Measurements from ENCODE around the gene ITPKC. TPM values are rescaled to one million over a fixed set of nuclear protein-coding genes. Genes with fewer than 3 reads are reported as not detected.

Gene ITPKC
- total RNA-seq, 2 experiments from 2014 or later = 5.2 to 5.7 TPM

DNA sequence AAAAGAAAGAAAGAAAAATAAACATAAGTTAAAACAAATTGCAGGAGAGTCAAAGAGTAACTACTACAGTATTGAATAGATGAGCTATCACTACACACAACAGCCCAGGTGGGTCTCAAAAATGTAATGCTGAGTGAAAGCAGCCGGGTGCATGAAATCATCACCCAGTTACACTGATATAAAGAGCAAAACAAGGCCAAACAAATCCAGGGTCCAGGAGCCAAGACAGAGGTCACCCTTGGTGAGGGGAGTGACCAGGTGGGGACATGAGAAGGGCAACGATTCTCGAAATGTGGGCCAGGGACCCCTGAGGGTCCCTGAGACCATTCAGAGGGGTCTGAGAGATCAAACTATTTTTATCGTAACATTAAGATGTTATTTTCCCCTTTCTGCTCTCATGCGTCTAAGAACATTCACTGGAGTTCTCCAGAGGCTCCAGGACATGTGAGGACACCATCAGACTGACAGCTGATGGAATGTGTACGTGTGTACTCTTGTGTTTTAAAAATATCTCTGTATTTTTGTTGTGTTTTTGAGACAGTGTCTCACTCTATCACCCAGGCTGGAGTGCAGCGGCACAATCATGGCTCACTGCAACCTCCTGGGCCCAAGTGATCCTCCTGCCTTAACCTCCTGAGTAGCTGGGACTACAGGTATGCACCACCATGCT is 10.8 kb upstream of the ITPKC start:
- POLR2A ChIA-PET = no interaction called here
- CTCF ChIA-PET = no interaction called here

DNA sequence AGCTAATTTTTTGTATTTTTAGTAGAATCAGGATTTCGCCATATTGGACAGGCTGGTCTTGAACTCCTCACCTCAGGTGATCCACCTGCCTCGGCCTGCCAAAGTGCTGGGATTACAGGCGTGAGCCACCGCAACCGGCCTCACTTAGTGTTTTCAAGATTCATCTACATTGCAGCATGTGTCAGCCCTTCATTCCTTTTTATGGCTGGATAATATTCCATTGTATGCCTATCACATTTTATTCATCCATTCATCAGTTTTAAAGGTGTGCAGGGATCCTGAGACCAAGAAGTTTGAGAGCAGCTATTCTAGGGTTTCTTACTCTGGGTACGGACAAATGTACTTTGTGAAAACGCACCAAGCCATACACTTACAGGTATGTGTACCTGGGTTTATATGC is 9.3 kb upstream of the ITPKC start:
- ChIA-PET CTCF (interaction anchor here (1.2 kb wide), 1 partner anchor 44 kb away, joined by 3 read pairs; no protein-coding TSS in a partner anchor), POLR2A (no interaction called here)

DNA sequence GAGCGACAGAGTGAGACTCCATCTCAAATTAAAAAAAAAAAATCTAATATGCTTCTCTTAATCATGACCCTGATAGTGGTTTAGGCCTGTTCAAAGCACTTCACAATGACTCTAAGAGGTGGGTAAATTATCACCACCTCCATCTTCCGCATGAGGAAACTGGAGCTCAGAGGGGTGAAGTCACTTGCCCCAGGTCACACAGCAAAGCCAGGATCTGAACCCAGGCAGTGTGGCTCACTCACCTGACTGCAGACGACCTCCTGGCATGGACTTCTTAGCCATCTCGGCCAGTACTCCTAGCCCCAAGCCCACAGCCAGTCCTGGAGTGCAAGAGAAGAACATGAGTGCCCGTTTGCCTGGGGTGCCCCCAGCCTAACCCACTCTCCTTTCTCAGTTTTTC is 7.1 kb upstream of the ITPKC start:
- POLR2A ChIA-PET = no interaction called here
- CTCF ChIA-PET = no interaction called here

DNA sequence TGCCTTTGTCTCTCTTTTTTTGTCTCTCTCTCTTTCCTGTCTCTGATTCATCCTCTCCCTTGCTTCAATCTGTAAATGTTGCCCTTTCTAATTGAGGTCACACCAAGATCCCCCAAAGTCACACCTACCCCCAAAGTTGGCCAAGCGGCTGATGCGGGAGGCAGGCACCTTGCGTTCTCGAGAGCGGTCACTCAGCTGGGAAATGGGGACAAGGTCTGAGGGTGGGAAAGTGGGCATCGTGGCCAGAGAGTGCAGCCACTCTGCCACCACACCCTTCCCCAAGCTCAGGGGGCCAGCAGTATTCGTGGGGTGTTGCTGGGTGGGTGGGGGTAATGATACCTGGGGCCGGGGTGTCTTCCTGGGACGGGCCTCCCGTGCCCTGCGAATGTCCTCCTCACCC is 3.0 kb upstream of the ITPKC start:
- CTCF ChIA-PET = interaction anchor here (0.7 to 1.2 kb wide), 2 partner anchors 51 to 1850 kb away, joined by 4 read pairs; no protein-coding TSS in a partner anchor
- POLR2A ChIA-PET = interaction anchor here (0.6 kb wide), 1 partner anchor 16 kb away, joined by 3 read pairs; no protein-coding TSS in a partner anchor

DNA sequence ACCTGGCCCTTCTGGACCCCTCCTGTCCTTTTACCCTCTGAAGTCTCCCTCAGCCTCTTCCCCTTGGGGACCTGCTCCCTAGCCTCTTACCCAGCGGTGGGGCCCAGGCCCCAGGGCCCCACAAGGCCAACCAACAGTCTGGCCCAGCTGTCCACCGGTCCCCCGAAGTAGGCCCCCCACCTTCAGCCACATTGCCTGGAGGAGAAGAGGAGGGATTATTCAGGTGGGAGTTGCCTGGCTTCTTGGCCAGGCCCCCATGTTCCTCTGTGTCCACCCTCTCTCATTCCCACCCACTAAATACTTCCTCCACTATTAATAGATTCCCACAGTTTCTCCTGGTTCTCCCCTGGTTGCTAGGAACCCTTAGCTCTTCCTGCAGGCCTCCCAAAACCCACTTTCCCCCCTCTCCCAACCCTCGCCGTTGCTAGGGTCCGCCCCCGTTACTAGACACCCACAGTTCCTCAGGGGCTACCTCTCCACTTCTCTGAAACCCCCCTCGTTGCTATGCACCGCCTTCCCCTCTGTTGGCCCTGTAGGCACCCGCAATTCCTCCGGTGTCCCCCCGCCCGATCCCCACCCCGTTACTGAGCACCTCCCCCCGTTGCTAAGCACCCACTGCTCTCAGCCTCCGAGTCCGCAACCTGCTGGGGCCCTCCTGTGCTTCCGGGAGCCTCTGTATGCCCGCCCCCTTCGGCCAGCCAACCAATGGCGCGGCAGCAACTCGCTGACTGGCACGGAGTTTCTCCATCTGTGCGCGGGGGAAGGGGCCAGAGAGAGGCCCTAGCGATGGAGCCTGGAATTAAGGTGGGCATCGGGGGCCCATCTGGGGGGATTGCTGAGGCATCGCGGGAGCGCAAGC is 2.2 kb upstream of the ITPKC start:
- ChIA-PET POLR2A (no interaction called here), CTCF (interaction anchor here (0.7 kb wide), 1 partner anchor 1851 kb away, joined by 4 read pairs; no protein-coding TSS in a partner anchor)

DNA sequence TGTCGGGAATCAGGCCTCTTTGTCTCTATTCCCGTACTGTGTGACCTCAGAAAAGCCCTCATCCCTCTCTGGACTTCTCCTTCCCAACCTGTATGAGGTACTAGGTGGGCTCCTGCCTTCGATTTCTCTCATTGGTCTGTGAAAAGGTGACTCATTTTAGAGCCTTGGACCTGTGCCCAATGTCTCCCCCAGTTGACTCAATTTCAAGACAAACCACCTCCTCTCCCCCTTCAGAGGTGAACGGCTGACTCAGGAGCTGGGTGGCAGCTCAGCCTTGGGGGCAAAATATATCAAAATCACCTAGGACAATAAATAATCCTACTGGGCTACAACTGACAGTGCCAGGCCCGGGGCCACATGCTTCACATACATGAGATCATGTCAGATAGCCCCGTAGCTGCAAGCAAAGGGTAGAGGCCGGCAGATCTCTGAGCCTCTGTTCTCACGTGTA is 856 bp upstream of the ITPKC start:
- ChIA-PET CTCF (interaction anchor here (1.0 to 2.1 kb wide), 7 partner anchors 34 to 104 kb away, joined by 3 to 10 read pairs (median 4); partner anchors contain the start of genes ACTMAP and RAB4B), POLR2A (interaction anchor here (0.8 to 2.4 kb wide), 6 partner anchors 25 to 290 kb away, joined by 3 to 15 read pairs (median 4); partner anchors contain the start of genes ACTMAP, EGLN2, NUMBL and SNRPA)

DNA sequence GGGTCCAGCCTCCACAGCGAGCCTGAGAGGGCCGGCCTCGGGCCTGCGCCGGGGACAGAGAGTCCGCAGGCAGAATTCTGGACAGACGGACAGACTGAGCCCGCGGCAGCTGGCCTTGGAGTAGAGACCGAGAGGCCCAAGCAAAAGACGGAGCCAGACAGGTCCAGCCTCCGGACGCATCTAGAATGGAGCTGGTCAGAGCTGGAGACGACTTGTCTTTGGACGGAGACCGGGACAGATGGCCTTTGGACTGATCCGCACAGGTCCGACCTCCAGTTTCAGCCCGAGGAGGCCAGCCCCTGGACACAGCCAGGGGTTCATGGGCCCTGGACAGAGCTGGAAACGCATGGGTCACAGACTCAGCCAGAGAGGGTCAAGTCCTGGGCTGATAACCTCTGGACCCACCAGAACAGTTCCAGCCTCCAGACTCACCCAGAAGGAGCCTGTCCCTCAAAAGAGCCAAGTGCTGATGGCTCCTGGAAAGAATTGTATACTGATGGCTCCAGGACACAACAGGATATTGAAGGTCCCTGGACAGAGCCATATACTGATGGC is 490 bp downstream of the ITPKC start:
- CTCF ChIA-PET = interaction anchor here (1.0 to 2.1 kb wide), 6 partner anchors 35 to 102 kb away, joined by 3 to 10 read pairs (median 4); partner anchors contain the start of gene RAB4B
- POLR2A ChIA-PET = interaction anchor here (0.7 to 2.4 kb wide), 7 partner anchors 25 to 291 kb away, joined by 3 to 15 read pairs (median 4); partner anchors contain the start of genes ACTMAP and SNRPA

DNA sequence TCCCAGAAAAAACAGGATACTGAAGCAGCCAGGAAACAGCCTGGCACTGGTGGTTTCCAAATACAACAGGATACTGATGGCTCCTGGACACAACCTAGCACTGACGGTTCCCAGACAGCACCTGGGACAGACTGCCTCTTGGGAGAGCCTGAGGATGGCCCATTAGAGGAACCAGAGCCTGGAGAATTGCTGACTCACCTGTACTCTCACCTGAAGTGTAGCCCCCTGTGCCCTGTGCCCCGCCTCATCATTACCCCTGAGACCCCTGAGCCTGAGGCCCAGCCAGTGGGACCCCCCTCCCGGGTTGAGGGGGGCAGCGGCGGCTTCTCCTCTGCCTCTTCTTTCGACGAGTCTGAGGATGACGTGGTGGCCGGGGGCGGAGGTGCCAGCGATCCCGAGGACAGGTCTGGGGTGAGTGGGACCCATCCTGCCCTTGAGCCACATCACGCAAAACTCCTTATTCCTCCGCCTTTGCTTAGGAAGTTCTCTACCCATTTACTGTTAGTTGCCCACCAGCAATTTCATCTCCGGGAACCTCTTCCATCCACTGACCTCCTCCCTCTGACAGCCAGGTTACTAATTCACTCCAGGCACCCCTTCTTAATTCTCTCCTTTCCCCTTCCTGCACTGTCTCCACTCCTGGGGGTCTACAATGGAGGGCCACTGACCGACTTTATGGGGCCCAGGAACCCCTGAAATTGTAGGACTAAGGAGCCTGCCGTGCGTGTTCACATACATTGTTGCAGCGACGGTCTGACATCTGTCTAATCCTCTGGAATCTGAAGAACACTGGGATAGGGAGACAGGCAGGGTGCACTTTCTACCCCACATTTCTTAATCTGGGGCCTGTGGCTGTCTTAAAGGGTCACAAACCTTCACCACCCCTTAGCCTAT is 1.2 kb downstream of the ITPKC start:
- ChIA-PET CTCF (interaction anchor here (1.2 to 2.1 kb wide), 4 partner anchors 34 to 102 kb away, joined by 3 to 5 read pairs (median 4); partner anchors contain the start of gene RAB4B), POLR2A (interaction anchor here (1.1 to 2.4 kb wide), 3 partner anchors 25 to 35 kb away, joined by 3 to 15 read pairs (median 3); partner anchors contain the start of genes ACTMAP and SNRPA)

DNA sequence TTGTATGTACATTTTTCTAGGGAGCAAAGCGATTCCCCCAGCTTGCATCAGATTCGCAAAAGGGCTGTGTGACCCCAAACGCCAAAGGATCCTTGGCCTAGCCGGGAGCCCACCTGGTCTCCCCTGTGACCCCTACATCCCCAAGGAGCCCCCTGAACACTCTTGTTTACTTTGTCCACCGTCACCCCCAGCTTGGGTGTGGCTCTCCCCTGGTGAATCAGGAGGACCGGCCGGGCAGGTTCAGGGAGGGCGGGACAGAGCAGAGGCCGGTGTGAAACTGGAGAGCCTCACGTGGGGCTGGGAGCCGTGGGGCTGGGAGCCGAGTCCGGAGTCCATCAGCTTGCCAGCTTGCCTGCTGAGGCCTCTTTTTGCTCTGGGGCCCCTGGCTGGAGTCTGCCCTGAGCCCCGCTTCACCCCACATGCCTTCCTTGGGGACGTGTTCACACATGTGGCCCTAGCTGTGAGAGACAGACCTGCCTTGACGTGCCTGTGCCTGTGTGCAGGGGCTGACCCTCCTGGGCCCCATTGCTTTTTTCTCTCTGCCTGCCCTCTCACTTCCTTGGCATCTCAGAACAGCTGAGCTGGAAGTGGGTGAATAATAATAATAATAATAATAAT is 2.0 kb downstream of the ITPKC start:
- POLR2A ChIA-PET = no interaction called here
- CTCF ChIA-PET = interaction anchor here (1.2 kb wide), 1 partner anchor 84 kb away, joined by 3 read pairs; no protein-coding TSS in a partner anchor

DNA sequence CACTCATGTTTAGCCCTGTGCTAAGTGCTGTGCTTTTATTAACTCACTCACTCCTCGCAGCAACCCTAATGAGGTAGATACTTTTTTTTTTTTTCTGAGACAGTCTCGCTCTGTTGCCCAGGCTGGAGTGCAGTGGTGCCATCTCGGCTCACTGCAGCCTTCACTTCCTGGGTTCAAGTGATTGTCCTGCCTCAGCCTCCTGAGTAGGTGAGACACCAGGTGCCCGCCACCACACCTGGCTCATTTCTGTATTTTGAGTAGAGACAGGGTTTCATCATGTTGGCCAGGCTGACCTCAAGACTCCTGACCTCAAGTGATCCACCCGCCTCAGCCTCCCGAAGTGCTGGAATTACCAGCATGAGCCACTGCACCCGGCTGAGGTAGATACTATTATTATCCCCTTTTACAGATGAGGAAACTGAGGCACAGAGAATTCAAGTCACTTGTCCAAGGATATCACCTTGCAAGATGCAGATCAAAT is 2.5 kb downstream of the ITPKC start:
- ChIA-PET POLR2A (interaction anchor here (0.7 kb wide), 1 partner anchor 529 kb away, joined by 5 read pairs; no protein-coding TSS in a partner anchor), CTCF (interaction anchor here (1.2 kb wide), 1 partner anchor 85 kb away, joined by 3 read pairs; no protein-coding TSS in a partner anchor)

DNA sequence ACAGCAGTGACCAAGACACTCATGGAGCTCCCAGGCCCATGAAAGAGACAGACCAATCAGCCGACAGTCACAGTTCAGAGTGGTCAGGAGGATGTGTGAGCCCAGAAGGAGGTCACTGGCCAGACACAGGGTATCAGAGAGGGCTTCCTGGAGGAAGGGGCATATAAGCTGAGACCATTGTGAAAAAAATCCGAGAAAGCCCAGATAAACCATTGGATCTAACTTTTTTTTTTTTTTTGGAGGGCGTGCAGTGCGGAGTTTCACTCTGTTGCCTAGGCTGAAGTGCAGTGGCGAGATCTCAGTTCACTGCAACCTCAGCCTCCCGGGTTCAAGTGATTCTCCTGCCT is 4.2 kb downstream of the ITPKC start:
- ChIA-PET CTCF (interaction anchor here (0.7 kb wide), 1 partner anchor 85 kb away, joined by 3 read pairs; no protein-coding TSS in a partner anchor), POLR2A (no interaction called here)

DNA sequence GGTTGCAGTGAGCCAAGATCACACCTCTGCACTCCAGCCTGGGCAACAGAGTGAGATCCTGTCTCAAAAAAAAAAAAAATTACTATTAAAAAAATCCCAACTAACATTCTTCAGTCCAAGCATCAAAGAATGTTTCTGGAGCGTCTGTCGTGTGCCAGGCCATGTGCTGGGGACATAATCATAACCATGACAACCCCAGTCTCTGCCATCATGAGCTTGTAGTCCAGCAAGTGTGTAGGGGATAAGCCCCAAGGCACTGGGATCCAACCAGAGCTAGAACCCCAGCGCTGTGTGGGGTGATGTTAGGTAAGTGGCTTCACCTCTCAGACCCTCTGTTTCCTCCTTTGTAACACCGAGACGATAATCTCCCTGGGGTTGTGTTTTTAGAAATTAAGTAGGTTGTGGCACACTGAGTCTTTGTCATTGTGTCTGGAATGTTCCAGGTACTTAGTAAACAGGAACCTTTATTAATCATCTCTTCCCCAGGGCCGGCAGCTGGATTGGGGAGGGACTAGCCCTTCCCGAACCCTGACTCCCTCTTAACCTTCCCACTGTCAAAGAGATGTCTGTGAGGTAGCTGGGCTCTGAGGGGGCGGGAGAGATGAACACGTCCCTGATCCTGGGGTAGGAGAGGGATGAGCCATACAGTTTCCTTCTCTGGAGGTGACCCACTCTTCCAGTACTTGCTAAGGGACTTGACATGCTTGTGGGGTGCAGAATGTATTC is 5.2 kb downstream of the ITPKC start:
- ChIA-PET POLR2A (interaction anchor here (0.5 kb wide), 1 partner anchor 47 kb away, joined by 11 read pairs; no protein-coding TSS in a partner anchor), CTCF (interaction anchor here (0.5 to 1.7 kb wide), 4 partner anchors 77 to 910 kb away, joined by 3 to 7 read pairs (median 4); partner anchors contain the start of gene EGLN2)

DNA sequence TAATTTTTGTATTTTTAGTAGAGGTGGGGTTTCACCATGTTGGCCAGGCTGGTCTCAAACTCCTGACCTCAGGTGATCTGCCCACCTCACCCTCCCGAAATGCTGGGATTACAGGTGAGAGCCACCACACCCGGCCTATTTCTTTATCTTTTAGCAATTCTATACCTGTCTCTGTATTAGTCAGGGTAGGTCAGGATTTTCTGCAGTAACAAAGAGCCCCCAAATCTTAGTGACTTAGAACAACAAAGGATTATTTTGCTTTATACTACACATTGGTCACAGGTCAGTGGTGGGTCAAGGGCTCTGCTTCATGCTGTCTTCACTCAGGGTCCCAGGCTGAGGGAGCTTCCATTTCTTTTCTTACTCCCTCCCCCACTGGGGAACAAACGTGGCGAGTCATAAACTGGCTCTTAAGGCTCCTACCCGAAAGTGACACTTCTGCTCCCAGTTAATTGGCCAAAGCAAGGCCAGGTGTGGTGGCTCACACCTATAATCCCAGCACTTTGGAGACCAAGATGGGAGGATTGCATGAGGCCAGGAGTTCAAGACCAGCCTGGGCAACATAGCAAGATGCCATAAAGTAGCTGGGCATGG is 6.8 kb downstream of the ITPKC start:
- POLR2A ChIA-PET = no interaction called here
- CTCF ChIA-PET = interaction anchor here (1.3 kb wide), 1 partner anchor 33 kb away, joined by 4 read pairs; no protein-coding TSS in a partner anchor

DNA sequence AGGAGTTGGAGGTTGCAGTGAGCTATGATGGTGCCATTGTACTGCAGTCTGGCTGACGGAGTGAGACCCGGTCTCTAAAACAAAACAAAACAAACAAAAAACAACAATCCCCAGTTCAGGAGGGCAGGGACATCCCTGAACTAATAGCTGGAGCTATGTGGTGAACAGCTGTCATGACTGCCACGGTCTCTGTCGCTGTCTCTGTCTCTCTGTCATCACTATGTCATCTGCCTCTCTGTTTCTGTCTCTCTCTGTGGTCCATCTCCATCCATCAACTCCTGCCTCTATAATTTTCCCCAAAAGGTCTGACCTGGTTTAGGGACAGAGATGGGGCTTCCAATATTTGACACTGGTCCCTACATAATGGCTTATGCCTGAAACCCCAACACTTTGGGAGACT is 7.4 kb downstream of the ITPKC start:
- POLR2A ChIA-PET = no interaction called here
- CTCF ChIA-PET = interaction anchor here (1.0 to 1.3 kb wide), 2 partner anchors 33 to 82 kb away, joined by 3 to 4 read pairs; no protein-coding TSS in a partner anchor

DNA sequence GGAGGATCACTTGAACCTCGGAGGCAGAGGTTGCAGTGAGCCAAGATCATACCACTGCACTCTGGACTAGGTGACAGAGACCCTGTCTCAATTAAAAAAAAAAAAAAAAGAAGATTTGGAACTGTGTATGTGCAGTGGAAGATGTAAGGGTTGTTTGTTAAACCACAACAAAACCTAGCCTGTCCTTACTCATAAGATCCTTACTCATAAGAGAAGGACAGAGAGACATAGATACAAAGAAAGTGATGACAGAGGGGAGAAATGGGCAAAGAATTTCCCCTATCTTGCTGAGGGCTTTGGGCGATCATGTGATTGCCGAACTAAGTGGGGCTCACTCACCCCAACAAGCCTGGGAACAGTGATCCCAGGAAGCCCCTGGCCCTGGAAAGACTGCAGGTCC is 7.9 kb downstream of the ITPKC start:
- POLR2A ChIA-PET = interaction anchor here (0.5 kb wide), 1 partner anchor 53 kb away, joined by 7 read pairs; the partner anchor contains the start of gene RAB4B
- CTCF ChIA-PET = interaction anchor here (1.0 to 1.3 kb wide), 2 partner anchors 34 to 82 kb away, joined by 3 to 4 read pairs; no protein-coding TSS in a partner anchor

DNA sequence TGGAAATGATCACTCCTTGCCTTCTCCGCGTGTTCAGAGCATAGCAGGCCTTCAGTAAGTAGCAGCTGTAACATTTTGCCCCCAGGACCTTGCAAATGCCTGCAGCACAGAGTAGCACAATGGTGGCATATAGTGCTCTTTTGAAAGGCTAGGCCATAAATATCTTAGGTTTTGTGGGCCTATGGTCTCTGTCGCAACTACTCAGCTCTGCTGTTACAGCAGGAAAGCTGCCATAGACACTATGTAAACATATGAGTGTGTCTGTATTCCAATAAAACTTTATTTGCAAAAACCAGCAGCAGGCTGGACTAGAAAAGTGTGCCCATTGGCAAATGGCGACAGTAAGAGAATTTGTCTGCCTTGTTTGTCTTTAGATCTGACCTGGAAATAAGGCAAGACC is 9.4 kb downstream of the ITPKC start:
- ChIA-PET CTCF (interaction anchor here (1.1 kb wide), 1 partner anchor 93 kb away, joined by 4 read pairs; no protein-coding TSS in a partner anchor), POLR2A (no interaction called here)

Measured in activated CD8-positive, alpha-beta memory T cell treated with anti-CD3 and anti-CD28 coated beads for 36 hours (primary cell).